Iris pigment epithelial cell (primary cell): ENCODE data around the gene F5.
"Not testable (repeated sequence)": the region's sequence is repeated elsewhere in the genome, so short reads cannot be mapped to it uniquely, and the experiment has no call there.

ENCODE experiments used
- DNase-seq: peaks from one replicate; pipeline ENCODE4 v3.0.0-alpha.2; 2011; ENCODE audit warnings: low read depth

F5 gene

DNA sequence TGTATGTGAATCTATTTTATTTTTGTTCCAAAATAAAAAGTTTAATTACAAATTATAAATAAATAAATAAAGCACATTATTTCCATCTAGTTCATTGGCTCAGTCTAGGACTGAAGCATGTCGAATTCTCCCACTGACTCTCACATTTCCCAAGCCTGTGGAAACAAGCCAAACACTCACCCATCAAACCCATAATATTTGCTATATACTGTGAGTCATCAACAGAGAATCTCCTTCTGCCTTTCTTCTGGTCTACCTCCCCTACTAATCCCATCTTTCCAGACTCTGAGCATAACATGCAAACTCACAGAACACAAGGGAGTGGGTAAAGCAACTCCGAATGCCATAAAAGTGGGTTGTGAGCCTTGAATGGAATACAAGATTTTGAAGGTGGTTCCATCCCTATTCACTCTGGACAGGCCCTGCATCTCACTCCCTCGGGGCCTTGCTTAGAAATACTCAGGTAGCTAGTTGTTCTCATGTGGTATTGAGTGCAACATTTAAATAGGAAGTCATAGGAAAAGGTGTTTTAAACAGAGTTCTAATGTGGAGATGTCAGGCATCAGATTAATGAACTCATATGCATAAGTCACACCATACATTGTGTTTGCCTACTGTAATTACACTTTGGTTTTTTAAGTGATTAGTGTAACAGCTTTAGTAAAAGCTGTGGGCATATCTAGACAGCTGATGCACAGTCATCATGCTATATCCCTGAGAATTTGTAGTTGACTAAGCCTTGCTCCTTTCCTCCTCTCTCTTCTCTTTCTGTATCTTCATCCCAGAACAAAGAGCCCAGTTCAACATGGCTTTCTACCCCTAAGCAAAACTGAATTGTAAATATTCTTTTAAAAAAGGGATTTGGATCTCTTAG lies 47.0 kb downstream of the F5 start:
- peak; percentile 94 for DNase-seq

DNA sequence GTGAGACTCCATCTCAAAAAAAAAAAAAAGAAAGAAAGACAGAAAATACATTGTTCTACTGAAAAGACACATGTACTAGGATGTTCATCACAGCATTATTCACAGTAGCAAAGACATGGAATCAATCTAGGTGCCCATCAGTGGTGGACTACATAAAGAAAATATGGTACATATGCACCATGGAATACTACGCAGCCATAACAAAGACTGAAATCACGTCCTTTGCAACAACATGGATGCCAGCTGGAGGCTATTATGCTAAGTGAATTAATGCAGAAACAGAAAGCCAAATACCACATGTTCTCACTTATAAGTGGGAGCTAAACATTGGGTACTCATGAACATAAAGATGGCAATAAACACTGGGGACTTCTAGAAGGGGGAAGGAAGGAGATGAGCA lies 51.6 kb downstream of the F5 start:
- no peak for DNase-seq

DNA sequence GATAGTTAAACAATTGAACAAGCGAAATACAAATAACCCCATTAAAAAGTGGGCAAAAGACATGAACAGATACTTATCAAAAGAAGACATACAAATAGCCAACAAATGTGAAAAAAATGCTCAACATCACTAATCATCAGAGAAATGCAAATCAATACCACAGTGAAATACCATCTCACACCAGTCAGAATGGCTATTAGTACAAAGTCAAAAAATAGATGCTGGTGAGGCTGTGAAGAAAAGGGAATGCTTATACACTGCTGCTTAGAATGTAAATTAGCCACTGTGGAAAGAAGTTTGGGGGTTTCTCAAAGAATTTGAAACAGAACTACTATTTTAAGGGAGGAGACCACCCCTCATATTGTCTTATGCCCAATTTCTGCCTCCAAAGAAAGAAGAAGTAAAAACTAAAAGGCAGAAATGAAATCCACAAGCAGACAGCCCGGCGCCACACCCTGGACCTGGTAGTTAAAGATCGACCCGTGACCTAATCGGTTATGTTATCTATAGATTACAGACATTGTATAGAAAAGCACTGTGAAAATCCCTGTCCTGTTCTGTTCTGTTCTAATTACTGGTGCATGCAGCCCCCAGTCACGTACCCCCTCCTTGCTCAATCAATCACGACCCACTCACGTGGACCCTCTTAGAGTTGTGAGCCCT lies 52.6 kb downstream of the F5 start:
- not testable (repeated sequence) for DNase-seq

- no peak for DNase-seq
These were observed 55.8 kb downstream of the F5 start for GRCh38 chr1:169530448-169530847.

DNA sequence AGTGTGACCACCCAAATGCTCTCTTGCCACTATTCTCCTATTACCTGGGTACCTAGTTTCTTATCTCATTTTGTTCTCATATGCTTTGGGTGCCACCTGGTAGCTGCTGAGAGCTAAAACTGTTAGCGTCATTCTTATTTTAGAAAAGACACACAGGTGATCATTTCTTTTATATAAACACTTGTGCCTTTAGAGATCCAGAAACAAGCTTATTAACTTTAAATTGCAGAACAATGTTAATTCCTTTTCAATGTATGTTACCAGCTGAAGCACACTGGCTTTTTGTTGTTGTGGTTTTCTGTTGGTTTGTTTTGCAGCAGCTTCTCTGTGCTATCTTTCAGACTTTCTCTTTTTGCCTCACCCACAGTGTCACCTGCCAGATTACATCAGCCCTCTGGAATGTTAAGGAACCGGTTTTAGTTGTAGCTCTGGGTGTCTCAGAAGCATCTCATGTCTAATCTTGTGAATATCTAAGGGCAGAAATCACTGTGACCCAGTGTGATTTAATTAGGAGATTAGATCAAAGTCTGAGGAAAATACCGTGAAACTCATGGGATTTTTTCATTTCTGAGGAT lies 57.1 kb downstream of the F5 start:
- DNase-seq, result peak; percentile 52

- DNase-seq, result no peak
These were observed 57.8 kb downstream of the F5 start for GRCh38 chr1:169528215-169529067.

DNA sequence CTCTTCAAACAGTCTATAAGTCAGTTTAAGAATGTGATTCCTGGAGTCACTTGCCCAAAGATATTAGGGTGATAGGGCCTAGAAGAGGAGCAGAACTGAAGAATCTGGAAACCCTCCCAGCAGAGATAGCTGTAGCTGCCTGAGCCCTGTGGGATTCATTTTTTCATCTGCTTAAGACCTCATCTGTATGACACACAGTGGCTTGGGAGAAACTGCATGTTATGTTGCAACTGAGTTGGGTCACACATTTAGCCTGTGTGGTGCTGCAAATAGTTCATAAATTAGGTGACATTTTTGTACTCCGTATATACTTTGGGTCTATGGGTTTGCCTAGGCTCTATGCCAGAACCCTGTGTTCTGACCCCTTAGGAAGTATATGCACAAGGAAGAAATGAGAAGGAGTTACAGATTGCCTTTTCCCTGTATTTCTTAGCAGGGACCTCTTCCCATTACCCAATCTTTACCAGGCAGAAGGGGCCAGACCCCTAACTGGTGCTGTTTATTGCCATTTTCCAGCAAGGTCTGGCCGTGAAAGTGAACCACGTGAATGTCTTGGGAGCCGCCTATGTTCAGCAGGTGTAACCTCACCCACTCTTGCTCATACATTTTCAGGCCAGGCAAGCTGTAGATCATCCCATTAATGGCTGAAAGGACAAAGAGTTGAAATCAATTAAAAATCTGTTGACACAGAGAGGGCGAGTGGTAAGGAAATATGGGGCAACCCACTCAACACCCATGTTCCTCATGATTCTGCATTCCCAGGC lies 58.6 kb downstream of the F5 start:
- peak; percentile 77 for DNase-seq

- DNase-seq, result no peak
These were observed 59.3 kb downstream of the F5 start for GRCh38 chr1:169527001-169527400.

DNA sequence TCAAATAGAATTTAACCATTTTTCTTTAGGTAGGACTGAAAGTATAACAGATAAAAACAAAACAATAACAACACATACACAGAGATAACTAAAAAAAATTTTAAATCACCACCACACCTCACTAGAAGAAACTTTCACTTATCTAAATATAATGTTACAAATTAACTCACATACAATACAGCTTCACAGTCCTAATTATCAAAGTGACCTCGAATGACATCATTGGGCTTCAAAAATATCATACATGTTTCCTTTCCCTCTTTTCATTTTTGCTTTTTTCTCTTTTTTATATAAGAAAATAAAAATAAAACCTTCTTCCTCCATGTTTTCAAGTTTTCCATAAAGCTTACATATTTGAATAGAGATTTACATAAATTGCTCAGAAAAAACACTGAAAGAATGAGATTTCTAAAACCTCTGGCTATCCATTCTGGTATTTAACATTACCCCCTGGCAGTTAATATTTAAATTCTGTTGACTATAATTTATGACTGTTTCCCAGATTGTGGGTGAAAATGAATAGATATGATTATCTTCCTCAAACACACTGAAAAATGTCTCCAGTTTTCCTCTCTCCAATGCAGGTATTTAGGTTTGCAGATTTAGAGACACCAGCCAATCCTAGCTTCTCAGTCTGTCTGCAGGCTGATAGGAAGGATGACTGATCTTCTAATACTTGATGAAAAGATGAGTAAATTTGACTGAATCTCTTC lies 60.0 kb downstream of the F5 start:
- no peak for DNase-seq

- DNase-seq, result no peak
These were observed 60.9 kb downstream of the F5 start for GRCh38 chr1:169525391-169525790.

- DNase-seq, result no peak
These were observed 62.4 kb downstream of the F5 start for GRCh38 chr1:169523904-169524303.

DNA sequence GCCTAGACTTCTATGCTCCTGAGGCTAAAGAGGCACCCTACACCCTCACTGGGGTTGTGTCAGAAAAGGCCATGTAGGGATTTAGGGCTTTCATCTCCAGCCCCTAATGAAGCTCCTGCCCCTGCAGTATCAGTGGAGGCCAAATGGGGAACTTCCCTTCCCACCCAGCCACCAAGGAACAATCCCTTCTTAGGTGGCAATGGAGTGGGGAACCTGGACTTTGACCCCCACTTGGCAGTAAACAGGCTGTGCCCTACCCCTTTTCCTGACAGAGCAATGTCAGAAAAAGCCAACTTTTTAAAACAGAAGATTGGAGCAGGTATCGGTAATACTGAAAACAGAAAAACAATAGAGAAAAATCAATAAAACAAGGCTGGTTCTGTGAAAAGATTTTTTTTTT lies 65.1 kb downstream of the F5 start:
- no peak for DNase-seq

- DNase-seq, result no peak
These were observed 68.6 kb downstream of the F5 start for GRCh38 chr1:169517558-169518186.

DNA sequence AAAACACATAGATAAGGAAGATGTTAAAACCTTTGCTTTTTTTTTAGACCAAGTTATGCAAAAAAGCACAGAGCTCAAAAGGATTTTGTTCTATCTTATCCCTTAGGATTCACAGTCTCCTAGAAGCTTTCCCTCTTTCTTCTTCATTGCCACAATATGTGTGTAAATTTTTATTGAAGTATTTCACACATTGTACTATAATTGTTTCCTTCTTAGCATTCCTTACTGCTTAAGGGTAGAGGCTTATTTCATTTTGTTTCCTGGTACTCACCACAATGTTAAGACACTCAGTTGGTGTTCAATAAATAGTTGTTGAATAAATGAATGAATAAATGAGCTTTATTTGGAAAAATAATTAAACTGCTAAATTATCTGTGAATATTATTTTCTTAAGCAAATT lies 70.6 kb downstream of the F5 start:
- no peak for DNase-seq

DNA sequence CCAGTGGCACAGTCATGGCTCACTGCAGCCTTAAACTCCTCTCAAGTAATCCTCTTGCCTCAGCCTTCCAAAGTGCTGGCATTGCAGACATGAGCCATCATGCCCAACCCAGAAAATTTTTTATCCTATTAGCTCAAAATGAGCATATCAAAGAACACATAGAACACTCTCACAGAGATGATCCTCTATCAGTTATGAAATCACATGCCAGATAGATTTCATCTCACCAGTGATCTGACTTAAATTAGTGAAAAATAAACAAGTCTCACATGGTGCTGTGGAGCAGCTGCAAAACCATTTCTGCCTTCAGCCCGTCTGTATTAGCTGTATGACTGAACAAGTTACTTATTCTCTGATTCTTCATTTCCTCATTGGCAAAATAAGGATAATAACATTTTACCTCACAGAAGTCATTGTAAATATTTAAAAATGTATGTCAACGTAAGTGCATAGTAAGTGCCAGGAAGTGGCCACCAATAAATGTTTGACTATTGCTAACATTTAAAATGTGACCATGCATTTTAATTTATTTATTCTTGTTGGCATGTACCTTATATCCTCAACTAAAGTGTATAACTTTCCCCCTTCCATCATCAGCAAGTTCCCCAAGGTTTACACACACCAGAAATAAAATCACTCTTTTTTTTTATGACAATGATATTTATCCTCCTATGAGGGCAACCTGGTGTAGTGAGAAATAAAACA lies 71.6 kb downstream of the F5 start:
- peak; percentile 47 for DNase-seq

- no peak for DNase-seq
These were observed 73.1 kb downstream of the F5 start for GRCh38 chr1:169513208-169513607.

- DNase-seq, result peak; percentile 93
These were observed 74.8 kb downstream of the F5 start for GRCh38 chr1:169511316-169512005.

DNA sequence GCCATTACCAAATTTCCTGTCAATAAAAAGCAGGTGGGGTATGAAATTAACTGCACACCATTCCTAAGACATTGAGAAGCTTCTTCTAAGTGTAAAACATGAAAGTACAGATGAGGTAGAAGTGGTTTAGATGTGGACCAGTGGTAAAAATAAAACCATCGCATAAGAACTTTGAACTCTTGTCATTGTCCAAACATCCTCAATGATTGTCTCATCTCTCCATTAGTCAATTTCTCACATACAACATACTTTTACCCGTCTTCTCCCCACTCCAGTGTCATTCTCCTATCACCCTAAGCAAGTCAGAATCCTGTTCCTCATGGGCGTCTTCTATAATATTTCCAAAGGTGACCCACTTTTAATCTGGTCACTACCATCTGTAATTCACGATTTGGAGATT lies 76.2 kb downstream of the F5 start:
- DNase-seq, result no peak

DNA sequence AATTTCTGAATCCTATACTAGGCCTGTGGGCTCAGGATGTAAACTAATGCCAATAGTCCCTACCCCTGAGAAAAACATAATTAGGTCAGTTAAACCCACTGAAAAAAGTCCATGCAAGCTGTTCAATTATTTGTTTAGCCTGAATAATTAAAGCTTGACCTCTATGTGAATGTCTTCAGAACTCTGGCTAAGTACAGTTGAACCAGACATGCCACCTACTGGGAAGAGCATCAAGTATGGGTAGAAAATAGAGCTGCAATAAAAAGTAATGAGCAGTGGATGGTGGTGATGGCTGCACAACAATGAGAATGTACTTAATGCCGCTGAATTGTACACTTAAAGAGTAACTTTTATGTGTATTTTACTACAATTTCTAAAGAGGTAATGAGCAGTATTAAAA lies 76.9 kb downstream of the F5 start:
- peak; percentile 32 for DNase-seq
